Thoracic aorta (tissue), 2 donors: ENCODE data around the gene IL21R. TPM values are rescaled to one million over a fixed set of nuclear protein-coding genes. Genes with fewer than 3 reads are reported as not detected.

Experiments
- ATAC-seq: fragments of 150-250 bp; one replicate; pipeline ENCODE4 v1.8.0; 2017; ENCODE audit warnings: low read depth; ENCODE audit not compliant: insufficient number of reproducible peaks, low FRiP score
- DNase-seq: peaks from one replicate; pipeline ENCODE4 v3.0.0-alpha.2; 2020; ENCODE audit warnings: low spot score
- H3K27ac ChIP-seq, 2 donors: fragments of 200-600 bp; sonication (generic); 1 replicate in 1 of 2; 2 replicates in 1 of 2; pipeline ENCODE4 v1.5.1; 2016; ENCODE audit warnings: mild to moderate bottlenecking in 2 of 2, moderate library complexity in 2 of 2
- H3K27me3 ChIP-seq: fragments of 200-600 bp; sonication (generic); replicated peaks from 2 replicates; pipeline ENCODE4 v1.6.0; 2016; ENCODE audit warnings: mild to moderate bottlenecking; ENCODE audit not compliant: insufficient read depth
- H3K36me3 ChIP-seq: fragments of 200-600 bp; sonication (generic); one replicate; pipeline ENCODE4 v1.5.1; 2016
- H3K4me1 ChIP-seq, 2 donors: fragments of 200-600 bp; sonication (generic); 1 replicate in 1 of 2; 2 replicates in 1 of 2; pipeline versions ENCODE4 v1.5.1 to v1.6.0; 2016; ENCODE audit warnings: low read depth in 2 of 2, mild to moderate bottlenecking in 1 of 2; ENCODE audit not compliant: control insufficient read depth in 1 of 2
- H3K4me3 ChIP-seq: fragments of 200-600 bp; sonication (generic); 2 replicates; pipeline ENCODE4 v1.5.1; 2016; ENCODE audit warnings: mild to moderate bottlenecking
- H3K9me3 ChIP-seq: fragments of 200-600 bp; sonication (generic); 2 replicates; pipeline ENCODE4 v1.5.1; 2016
- total RNA-seq, 2 donors: library from RNA; depleted of rRNA; stranded (reverse); fragments of >200 nt; gene quantifications; one replicate each; pipeline versions ENCODE4 v1.1.0 to v1.2.3, GENCODE V29; 2016
- TF ChIP-seq, protein P1 (sequence below): fragments of 200-600 bp; sonication (generic); IDR thresholded peaks from one replicate; pipeline ENCODE4 v1.5.1; 2019; ENCODE audit warnings: antibody characterized with exemption

IL21R gene
- total RNA-seq, 2 donors from 2014 or later: 0.14 to 1.8 TPM

DNA sequence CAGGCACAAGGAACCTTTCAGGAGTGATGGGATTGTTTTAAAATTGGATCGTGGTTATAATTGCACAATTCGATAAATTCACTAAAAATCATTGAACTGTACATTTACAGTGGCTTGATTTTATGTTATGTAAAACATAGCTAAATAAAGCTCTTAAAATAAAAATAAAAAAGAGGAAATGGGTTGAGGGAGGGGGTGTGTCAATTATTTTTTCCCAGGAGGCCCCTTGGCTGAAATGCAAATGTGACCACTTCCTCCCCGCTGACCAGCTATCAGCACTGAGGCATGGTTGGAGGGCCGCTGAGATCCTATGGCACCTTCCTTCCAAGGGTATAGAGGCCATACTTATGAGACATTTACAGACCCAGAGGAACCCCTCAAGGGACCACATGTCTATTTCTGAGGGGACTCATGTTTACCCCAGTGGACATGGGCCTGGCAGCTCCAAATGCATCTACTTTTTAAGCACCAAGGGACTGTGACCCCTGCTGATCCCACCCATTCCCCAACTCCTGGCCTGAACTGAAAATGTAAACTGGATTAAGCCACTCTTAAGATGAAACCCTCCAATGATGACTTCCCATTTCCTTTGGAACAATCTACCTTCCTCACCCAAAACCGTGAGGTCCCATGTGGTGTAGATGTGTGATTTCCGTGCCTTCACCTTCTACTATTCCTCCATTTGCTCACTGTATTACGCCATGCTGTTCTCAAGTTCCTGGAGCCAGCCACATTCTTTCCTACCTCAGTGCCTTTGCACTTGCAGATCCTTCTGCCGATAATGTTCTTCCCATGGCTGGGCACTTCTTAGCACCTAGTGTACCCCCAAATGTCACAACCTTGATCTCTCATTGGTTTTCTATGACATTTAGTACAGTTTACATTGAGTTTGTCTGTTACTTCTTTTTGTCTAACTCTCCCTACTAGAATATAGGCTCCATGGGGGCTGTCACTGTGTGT, 2.8 kb upstream of the IL21R start:
- Histone ChIP-seq H3K36me3 (no peaks in the 10 kb centered on the region), H3K27ac (no peak overlapping the region), H3K4me1 (peaks cover 11 to 20% of the 10 kb centered on the region in 2 donors), H3K4me3 (no peak overlapping the region), H3K9me3 (no peaks in the 10 kb centered on the region), H3K27me3 (no peaks in the 10 kb centered on the region)
- no peak for DNase-seq
- TF ChIP-seq, protein P1, sequence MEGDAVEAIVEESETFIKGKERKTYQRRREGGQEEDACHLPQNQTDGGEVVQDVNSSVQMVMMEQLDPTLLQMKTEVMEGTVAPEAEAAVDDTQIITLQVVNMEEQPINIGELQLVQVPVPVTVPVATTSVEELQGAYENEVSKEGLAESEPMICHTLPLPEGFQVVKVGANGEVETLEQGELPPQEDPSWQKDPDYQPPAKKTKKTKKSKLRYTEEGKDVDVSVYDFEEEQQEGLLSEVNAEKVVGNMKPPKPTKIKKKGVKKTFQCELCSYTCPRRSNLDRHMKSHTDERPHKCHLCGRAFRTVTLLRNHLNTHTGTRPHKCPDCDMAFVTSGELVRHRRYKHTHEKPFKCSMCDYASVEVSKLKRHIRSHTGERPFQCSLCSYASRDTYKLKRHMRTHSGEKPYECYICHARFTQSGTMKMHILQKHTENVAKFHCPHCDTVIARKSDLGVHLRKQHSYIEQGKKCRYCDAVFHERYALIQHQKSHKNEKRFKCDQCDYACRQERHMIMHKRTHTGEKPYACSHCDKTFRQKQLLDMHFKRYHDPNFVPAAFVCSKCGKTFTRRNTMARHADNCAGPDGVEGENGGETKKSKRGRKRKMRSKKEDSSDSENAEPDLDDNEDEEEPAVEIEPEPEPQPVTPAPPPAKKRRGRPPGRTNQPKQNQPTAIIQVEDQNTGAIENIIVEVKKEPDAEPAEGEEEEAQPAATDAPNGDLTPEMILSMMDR: no peak
- no peak for ATAC-seq

DNA sequence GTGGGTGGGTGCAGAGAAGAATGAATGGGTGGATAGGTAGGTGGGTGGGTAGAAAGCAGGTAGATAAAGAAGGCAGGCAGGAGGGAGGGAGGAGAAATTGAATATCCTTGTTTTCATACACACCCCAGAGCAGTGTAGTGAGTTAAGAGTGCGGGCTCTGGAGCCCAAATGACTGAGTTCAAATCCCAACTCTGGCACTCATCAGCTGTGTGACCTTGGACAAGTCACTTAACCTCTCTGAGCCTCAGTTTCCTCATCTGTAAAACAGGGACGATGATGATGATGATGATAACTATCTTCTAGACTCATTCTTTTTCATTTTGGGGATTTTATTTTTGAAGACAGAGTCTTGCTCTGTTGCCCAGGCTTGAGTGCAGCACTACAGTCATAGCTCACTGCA, 2.0 kb upstream of the IL21R start:
- peaks cover 11 to 20% of the 10 kb centered on the region in 2 donors for H3K4me1 ChIP-seq
- DNase-seq (no peak), ATAC-seq (no peak)
- no peak overlapping the region for H3K4me3 ChIP-seq
- TF ChIP-seq, protein P1: no peak
- H3K27me3 ChIP-seq: no peaks in the 10 kb centered on the region
- no peaks in the 10 kb centered on the region for H3K36me3 ChIP-seq
- H3K27ac ChIP-seq: no peak overlapping the region
- H3K9me3 ChIP-seq: no peaks in the 10 kb centered on the region

DNA sequence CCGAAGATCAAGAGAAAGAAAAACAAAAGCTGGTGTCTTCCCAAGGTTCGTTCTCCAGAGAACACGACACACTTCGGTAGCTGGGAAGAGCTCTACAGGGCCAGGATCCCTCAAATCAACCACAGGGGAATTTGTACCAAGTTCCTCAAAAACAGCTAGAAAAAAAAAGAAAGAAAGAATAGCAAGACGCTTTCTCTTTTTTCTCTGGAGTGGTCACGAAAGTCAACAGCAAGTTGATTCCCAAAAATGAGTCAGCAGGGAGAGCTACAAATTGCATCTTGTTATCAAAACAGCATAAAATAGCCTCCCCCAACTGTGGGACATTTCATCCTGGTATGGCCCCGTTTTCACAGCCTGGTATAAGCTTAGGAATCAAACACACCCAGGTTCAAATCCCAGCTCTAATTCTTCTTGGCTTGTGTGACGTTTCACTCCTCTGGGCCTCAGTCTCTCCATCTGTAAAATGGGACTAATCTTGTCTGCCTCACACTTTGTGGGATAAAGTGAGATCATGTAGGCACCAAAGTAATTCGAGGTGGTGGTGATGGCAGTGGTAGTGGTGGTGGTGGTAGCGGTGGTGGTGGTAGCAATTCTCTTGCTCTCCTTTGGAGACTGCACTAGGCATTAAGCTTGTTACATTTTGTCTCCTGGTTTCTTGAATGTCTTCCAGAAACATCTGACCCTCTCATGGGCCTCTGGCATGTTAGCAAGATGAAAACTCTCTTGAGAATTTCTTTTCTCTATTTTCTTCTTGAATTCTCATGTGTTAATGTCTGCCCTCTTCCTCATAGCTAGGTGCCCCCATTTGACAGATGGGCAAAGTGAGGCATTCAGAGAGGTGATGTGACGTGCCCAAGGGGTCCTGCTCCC, 988 bp upstream of the IL21R start:
- no peaks in the 10 kb centered on the region for H3K27me3 ChIP-seq
- no peak overlapping the region for H3K27ac ChIP-seq
- ATAC-seq (no peak), DNase-seq (no peak)
- TF ChIP-seq, protein P1: no peak
- no peaks in the 10 kb centered on the region for H3K36me3 ChIP-seq
- H3K9me3 ChIP-seq: no peaks in the 10 kb centered on the region
- H3K4me1 ChIP-seq: peaks cover 11 to 20% of the 10 kb centered on the region in 2 donors
- H3K4me3 ChIP-seq: no peak overlapping the region

DNA sequence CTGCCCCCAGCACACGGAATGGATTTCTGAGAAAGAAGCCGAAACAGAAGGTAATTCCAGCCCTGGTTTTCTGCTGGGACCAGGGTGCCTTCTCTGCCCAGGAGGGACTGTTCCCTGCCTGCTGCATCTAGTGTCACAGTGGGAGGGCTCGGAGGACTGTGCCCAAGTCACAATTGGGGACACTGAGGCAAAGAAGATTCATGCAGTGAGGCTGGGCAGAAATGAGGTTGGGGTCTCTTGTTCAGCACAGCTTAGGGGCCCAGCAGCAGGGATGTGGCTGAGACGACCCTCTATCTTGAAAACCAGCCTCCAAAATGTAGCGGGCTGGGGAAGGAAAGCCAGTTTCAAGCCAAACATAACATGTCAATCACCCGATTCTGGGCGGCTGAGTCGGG, 592 bp downstream of the IL21R start:
- Histone ChIP-seq H3K27ac (no peak overlapping the region), H3K27me3 (no peaks in the 10 kb centered on the region), H3K36me3 (no peaks in the 10 kb centered on the region), H3K4me3 (peak overlapping the region; percentile 53), H3K9me3 (no peaks in the 10 kb centered on the region), H3K4me1 (peaks cover 11 to 20% of the 10 kb centered on the region in 2 donors)
- DNase-seq (no peak), ATAC-seq (no peak)
- TF ChIP-seq, protein P1: no peak
